Pons (tissue), 1 donor: Measurements from ENCODE around the gene ZFP82.

Source experiments
- DNase-seq: peaks from one replicate; pipeline ENCODE4 v3.0.0-alpha.2; 2016; ENCODE audit warnings: low spot score

ZFP82 gene

DNA sequence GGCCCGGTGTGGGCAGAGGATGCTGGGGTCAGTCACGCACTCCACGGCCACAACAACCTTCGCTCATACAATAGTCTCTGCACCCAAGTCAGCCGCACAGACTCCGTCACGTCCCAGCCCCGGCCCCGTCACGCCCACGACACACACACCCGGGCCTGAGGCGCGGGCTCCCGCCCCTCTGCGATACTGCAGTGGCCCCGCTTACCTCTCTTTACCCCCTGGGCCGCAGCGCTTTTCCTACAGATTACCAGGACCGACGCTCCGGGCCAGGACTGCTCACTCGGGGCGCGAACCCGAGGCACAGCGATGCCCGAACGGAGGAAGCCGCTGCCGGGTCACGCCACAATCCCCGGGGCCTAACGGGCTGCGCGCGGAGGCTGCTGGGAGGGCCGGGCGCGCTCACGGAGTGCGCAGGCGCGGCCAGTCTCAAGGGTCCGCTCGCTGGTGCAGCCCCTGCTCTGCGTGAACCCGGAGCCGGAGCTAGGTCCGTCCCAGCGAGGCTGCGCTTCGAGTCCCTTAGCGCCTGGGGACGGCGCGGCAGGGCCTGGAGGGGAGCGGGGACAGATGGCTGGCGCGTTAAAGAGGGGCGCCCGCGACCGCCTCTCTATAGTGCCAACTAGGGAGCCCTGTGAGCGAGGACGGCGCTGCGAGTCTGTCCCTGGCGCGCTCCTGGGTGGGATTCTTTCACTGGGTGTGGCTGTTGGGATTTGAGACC lies at the start of gene ZFP82:
TSS of gene ZFP82 (minus strand) at position 358 of the 715 bp plus-strand sequence. CDS start 8,855 bp downstream, outside the sequence.
- peak; percentile 64 for DNase-seq

DNA sequence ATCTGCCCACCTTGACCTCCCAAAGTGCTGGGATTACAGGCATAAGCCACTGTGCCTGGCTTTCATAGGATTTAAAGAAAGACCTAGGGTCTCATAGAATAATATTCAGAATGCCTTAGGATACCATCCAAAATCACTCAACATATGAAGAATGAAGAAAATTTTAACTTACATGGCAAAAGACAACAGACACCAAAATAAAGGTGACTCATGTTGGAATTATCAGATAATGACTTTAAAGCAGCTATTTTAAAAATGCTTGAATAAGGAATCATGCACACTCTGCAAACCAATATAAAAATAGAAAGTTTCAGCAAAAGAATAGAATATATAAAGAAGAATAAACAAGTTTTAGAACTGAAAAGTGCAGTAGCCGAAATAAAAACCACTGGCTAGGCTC lies 41.6 kb upstream of the ZFP82 start:
- no peak for DNase-seq

DNA sequence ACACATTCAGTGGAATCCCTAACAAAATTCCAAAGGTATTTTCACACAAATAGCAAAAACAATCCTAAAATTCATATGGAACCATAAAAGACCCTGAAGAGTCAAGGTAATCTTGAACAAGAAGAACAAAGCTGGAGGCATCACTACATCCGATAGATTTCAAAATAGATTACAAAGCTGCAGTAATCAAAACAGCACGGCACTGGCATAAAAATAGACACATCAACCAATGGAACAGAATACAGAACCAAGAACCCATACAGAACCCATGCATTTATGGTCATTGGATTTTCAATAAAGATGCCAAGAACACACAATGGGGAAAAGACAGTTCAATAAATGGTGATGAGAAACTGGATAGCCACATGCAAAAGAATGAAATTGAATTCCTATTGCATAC lies 38.4 kb upstream of the ZFP82 start:
- no peak for DNase-seq

DNA sequence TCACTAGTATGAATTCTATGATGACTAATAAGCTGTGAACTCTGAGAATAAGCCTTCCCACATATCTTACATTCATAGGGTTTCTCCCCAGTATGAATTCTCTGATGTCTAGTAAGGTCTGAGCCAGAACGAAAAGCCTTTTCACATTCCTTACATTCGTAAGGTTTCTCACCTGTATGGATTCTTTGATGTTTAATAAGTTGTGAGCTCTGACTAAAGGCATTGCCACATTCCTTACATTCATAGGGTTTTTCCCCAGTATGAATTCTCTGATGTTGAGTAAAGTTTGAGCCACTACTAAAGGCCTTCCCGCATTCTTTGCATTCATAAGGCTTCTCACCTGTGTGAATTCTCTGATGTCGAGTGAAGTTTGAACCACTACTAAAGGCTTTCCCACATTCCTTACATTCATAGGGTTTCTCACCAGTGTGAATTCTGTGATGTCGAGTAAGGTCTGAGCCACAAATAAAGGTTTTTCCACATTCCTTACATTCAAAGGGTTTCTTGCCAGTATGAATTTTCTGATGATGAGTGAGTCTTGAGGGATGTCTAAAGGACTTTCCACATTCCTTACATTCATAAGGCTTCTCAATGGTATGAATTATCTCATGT lies 30.7 kb upstream of the ZFP82 start:
- no peak for DNase-seq

DNA sequence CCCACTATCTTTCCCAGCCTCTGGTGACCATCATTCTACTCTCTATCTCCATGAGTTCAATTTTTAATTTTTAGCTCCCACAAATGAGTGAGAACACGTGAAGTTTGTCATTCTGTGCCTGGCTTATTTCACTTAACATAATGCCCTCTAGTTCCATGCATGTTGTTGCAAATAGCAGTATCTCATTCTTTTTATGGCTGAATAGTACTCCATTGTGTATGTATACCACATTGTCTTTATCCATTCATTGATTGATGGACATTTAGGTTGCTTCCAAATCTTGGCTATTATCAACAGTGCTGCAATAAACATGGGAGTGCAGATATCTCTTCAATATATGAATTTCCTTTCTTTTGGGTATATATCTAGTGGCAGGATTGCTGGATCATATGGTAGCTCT lies 22.9 kb upstream of the ZFP82 start:
- DNase-seq, result no peak

DNA sequence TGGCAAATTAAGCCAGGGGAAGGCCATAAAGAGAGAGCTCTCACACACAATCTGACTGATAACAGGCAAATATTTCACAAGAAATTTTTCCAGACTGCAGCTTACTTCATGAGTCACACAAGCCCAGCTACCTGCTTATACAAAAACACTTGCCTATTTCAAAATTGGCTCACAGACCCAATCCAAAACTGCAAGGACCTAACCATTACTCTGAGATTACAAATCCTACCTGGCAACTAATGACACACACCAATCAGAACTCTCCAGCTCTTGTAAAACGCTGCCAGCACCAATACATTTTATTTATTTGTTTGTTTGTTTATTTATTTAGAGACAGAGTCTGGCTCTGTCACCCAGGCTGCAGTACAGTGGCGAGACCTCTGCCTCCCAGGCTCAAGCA lies 18.1 kb upstream of the ZFP82 start:
- DNase-seq, result no peak

DNA sequence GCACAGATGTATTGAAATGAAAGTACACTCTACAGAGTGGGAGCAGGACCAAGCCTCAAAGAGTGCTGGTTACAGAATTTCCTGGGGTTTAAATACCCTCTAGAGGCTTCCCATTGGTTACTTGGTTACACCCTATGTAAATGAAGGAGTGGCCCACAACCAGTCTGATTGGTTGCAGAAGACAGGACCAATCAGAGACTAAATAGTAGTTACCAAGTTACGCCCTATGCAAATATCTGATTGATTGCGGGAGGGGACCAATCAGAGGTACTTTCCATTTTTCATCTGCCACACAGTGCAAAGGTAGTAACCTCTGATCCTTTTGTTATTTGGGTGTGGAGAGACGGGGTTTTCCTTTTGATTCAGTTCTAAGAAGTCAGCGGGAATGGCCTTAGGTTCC lies 5.5 kb upstream of the ZFP82 start:
- no peak for DNase-seq

DNA sequence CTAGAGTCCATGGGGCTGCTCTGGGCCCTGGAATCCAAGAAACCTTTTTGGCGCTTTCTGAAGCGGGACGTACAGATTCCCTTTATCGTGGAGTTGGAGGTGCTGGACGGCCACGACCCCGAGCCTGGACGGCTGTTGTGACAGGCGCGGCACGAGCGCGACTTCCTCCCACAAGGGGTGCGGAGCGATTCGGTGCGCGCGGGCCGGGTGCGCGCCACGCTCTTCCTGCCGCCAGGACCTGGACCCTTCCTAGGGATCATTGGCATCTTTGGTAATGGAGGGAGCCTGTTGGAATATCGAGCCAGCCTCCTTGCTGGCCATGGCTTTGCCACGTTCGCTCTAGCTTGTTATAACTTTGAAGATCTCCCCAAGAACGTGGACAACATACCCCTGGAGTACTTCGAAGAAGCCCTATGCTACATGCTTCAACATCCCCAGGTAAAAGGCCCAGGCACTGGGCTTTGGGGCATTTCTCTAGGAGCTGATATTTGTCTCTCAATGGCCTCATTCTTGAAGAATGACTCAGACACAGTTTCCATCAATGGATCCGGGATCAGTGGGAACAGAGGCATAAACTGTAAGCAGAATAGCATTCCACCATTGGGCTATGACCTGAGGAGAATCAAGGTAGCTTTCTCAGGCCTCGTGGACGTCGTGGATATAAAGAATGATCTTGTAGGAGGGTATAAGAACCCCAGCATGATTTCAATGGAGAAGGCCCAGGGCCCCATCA lies 3.5 kb upstream of the ZFP82 start:
- no peak for DNase-seq

DNA sequence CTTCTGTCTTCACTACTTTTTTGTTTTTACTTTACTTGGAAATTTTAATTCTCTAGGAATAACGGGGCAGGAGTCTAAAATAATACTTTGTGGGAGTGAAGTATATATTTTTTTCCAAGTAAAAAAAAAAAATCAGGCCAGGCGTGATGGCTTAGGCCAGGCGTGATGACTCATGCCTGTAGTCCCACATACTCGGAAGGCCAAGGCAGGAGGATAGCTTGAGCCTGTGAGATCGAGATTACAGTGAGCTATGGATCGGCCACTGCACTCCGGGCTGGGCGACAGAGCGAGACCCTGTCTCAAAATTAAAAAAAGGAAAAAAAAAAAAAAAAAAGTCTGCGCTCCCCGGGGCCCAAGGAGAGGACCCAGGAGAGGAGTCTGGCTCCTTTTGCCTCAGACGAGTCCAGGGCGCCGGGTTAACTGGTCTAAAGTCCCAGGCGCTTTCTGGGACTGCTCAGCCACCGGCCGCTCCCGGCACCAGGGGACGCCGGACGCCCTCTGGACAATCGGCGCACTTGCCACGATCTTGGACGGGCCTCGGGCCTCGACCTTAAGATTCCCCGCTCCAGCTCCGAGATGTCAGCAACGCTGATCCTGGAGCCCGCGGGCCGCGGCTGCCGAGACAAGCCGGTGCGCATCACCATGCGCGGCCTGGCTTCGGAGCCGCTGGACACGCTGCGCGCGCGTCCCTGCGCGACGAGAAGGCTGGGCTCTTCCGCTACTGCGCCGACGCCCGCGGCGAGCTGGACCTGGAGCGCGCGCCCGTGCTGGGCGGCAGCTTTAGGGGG lies 2.7 kb upstream of the ZFP82 start:
- DNase-seq, result no peak

DNA sequence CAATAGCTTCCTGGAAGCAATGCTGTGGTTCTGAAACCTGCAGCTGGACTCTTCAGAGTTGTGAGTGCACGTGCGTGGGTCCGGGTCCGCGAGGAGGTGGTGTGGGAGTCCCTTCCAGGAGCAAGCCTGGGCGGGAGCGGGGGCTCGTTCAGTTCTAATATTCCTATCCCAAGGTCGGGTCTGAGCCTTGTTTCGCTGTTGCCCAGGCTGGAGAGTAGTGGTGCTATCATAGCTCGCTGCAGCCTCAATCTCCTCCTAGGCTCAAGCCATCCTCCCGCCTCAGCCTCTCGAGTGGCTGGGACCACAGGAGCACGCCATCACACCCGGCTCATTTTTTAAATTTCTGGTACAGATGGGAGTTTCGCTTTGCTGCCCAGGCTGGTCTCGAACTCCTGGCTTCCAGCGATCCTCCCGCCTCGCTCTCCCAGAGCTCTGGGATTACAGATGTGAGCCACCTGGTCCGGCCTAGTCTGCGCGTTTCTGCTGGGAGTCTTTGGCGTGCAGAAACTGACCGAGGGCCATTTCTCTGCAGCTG lies 625 bp downstream of the ZFP82 start:
- no peak for DNase-seq

DNA sequence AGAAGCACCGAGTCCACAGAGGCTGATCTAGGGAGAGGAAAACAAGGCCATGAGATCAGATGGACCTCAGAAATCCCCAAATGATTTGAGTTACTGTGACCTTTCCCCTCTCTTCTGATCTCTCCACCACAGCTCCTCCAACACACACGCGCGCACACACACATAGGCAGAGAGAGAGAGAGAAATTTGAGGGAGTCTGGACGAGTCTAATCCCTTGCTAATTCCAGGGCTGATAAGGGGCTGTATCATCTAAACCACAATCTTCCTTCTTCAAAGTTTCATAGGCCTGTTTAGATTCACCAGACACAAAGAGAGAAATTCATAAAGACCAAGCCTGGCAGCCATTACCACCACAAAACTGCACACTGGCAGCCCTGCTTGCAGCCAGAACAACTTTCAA lies 8.6 kb downstream of the ZFP82 start:
- DNase-seq, result no peak

DNA sequence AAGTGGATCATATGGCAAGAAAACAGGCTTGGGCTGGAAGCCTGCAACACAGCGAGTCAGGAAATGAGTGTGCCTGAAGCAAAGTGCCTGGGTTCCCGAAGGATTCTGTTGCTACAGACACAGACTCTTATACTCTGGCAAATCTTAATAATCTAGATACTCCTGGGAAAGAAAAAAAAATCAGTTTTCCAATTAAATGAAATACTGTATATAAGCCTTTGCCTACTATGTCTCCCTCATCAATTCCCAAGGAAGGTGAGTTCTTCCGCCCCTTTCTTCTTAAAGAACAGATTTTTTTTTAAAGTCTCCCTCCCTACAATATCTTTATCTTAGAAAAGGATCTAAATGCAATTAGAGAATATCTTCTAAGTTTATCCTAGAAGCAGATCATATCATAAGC lies 10.3 kb downstream of the ZFP82 start:
- no peak for DNase-seq

DNA sequence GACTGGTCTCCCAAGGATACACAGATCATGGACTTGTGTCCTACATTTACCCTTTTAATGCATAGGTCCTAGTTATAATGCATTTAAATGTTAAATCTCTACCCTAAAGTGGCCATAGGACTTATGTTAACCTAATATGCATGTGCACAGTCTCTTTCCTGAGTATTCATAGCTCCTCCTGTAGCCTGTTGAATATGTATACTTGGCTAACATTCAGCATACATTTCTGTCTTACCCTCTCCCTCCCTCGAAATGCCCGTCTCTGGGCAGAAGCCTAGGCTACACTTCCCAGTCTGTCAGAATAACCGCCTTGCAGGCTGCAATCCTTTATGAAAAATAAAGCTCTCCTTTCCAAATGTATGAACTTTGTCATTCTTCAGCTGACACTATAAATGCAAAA lies 13.9 kb downstream of the ZFP82 start:
- no peak for DNase-seq

DNA sequence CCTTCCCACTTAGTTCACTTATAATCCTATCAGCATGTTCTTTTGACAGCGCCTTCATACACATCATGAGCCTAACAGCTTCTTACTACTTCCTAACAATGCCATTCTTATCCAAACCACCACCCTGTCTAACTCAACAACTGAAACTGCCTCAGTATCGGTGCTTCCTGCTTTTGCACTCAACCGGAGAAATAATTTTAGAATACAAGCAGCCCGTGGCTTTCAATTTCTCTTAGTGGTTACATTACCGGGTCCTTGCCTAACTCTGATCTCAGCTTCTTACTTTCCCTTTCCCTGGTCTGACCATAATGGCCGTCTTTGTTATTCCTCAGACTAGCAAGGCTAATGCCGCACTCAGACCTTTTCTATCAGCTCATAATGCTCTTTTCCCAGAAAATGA lies 17.0 kb downstream of the ZFP82 start:
- no peak for DNase-seq

DNA sequence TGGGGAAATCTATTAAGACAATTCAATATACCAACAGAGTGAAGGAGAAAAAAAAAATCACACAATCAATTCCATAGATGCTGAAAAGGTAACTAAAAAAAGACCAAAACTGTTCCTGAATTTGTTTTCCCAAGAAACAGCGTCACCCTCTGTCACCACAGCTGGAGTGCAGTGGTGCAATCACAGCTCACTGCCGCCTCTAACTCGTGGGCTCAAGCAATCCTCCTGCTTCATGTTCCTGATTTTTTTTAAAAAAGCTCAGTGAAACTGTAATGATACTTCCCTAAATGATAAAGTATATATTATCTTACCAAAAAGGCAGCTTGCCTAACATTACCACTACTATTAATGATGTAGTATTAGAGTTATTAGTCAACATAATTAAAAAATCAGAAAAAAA lies 19.9 kb downstream of the ZFP82 start:
- DNase-seq, result no peak

DNA sequence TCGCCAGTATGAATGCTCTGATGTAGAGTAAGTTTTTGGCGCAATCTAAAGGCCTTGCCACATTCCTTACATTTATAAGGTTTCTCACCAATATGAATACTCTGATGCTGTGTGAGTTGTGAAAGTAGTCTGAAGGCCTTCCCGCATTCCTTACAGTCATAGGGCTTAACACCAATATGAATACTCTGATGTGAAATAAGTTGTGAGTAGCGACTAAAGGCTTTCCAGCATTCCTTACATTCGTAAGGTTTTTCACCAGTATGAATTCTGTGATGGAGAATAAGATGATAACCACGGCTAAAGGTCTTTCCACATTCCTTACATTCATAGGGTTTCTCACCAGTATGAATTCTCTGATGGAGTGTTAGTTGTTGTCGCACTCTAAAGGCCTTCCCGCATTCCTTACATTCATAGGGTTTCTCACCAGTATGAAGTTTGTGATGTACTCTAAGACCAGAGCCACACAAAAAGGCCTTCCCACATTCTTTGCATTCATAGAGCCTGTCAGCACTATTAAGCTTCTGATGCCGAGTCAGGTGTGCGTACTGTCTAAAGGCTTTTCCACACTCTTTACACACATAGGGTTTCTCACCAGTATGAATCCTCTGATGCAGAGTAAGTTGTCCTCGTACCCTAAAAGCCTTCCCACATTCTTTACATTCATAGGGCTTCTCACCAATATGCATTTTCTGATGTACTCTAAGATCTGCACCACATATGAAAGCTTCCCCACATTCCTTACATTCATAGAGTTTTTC lies 25.3 kb downstream of the ZFP82 start:
- no peak for DNase-seq

DNA sequence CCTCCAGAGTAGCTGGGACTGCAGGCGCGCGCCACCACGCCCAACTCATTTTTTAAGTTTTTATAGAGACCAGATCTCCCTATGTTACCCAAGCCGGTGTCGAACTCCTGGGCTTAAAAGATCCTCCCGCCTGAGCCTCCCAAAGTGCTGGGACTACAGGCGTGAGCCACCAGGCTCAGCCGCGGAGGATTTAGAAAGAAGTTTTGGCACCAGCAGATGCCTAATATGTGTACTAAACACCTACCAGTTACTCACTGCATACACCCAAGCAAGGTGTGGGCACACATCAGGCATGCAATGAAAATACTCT lies 39.0 kb downstream of the ZFP82 start:
- DNase-seq, result peak; percentile 3

DNA sequence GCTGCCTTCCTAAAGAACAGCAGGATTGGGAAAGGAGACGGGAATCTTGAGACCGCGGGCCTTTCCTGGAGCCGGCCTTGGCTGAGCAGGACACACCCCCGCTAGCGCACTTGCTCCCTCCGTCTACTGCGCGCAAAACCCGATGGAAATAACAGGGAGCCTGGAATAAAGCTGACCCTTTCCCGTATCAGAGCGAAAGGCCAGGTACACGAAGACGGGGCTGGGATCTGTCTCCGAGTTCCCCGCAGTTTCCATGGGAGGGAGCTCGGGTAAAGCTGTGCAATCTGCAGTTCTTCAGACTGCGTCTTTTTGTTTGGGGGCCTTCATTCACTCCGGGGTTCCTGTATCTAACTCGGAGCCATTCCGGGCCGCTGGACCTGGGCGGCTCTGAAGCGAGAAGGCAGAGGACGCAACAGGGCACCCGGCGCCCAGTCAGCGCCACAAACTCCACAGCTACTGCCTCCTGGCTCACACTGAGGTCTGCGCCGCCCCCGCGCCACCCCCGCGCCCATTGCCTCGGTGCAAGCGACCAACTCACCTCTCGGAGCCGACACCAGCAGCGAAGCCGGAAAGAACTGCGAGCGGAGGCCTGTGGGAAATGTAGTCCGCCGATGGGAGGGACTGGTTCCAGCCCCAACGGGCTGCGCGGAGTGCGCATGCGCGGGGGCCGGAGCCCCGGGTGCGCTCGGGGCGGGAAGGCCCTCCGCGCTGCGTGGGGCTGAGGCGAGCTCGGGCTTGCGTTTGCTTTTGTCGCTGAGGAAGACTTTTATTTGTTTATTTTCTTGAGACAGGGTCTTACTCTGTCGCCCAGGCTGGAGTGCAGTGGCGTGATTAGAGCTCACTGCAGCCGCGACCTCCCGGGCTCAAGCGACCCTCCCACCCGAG lies 39.6 kb downstream of the ZFP82 start, which contains the start of gene ZFP14:
TSS of gene ZFP14 (minus strand) at position 577 of the 885 bp plus-strand sequence. CDS start 11,309 bp downstream, outside the sequence.
- peak; percentile 92 for DNase-seq

DNA sequence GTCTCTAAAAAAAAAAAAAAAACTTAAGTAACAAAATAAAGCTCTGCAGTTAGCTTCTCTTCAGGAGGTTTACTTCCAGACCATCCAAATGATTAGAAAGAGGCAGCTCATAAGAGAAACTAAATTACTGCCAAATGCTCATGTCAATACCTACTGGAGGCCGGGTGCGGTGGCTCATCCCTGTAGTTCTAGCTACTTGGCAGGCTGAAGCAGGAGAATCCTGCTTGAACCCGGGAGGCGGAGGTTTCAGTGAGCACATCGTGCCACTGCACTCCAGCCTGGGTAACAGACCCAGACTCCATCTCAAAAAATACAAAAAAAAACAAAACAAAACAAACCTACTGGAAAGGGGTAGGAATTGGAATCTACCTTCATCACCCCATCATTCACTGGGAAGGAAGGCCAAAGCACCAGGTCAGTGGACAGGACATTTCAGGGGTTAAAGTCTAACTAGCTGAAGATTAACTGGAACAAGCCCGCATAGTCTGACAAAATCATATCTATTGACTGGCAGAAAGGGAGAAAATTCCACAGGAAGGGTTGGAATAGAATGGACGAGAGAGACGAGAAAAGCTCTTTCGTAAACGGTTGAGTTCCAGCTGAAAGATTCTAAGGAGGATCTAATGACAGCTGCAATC lies 40.8 kb downstream of the ZFP82 start:
- DNase-seq, result no peak

DNA sequence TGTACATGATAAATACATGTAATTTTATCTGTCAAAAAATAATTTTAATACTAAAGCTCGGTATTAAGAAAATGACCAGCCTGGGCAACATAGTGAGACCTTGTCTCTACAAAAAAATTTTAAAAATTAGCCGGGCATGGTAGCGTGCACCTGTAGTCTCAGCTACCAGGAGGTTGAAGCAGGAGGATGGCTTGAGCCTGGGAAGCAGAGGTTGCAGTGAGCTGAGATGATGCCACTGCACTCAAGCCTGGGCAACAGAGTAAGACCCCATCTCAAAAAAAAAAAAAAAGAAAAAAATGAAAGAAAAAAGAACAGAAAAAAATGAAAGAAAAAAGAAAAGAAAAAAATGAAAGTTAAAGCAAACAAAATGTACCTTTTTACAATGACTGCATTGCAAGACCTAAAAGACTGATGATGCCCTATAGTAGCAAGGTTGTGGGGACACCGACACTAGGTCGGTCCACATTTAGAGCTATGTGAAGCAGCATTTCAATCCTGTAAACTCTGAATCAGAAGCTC lies 44.7 kb downstream of the ZFP82 start:
- DNase-seq, result no peak
